Activated naive CD4-positive, alpha-beta T cell (primary cell): ENCODE measurements around the gene HDAC4.

Source experiments
- DNase-seq, 4 experiments: peaks; one replicate each; lab custom pipeline; 2025; lab: John Stamatoyannopoulos, UW

The HDAC4 gene

GRCh38 chr2:239397931-239398471 is 2.8 kb downstream of the HDAC4 start:
- DNase-seq = no peak

DNA sequence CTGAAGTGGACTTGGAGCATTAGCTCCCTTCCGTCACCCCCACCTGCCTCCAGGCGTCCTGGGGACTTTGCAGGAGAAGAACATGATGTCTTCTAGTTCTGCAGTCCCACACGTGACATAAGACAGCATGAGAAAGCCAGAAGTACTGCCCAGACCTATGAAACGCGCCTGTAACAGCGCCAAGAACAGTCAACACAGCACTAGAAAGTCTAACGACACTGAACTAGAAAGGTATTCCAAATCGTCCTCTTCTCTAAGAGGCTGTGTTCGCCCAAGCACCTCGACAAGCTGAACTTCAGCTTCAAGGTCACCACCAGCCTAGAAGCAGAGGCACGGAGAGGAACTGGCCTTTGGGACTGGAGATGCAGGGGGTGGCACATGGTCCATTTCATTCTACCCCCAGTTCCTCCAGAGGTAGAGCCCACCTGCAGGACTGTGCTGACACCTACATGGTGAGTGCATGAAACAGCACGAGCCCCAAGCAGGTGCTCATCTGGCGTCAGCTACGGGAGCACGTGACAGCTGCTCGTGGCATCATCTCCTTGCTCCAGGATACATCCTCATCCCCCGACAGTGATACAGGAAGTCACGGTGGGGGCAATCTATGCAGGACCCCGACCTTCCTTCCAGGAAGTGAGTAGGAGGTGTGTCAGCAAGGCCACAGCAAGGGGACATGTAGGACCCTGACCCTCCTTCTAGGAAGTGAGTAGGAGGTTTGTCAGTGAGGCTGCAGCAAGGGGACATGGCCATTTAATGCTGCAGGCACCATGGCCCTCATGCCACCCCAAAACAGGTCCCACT is 3.7 kb downstream of the HDAC4 start:
- DNase-seq = peak in 1 of 4 experiments; percentile 36

- DNase-seq = no peak
Measured at GRCh38 chr2:239395524-239395923, 5.3 kb downstream of the HDAC4 start.

- no peak for DNase-seq
Measured at GRCh38 chr2:239394978-239395377, 5.8 kb downstream of the HDAC4 start.

GRCh38 chr2:239394346-239394945 is 6.4 kb downstream of the HDAC4 start:
- no peak for DNase-seq

GRCh38 chr2:239393941-239394340 is 6.9 kb downstream of the HDAC4 start:
- DNase-seq = no peak

- no peak for DNase-seq
Measured at GRCh38 chr2:239393388-239393940, 7.4 kb downstream of the HDAC4 start.

- no peak for DNase-seq
Measured at GRCh38 chr2:239392688-239393387, 8.0 kb downstream of the HDAC4 start.

DNA sequence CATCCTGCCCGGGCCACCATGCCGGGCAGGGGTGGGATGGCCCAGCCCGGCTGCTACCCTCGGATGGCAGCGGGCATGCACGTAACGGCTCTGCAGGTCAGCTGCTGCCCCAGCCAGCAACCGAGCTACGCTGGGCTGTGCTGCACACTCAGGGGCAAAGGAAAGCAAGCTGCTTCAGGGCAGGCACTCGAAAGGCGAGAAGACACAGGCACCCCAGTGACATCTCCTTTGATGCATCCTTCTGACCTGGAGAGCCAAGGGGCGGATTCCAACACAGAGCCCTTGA is 8.8 kb downstream of the HDAC4 start:
- no peak for DNase-seq

DNA sequence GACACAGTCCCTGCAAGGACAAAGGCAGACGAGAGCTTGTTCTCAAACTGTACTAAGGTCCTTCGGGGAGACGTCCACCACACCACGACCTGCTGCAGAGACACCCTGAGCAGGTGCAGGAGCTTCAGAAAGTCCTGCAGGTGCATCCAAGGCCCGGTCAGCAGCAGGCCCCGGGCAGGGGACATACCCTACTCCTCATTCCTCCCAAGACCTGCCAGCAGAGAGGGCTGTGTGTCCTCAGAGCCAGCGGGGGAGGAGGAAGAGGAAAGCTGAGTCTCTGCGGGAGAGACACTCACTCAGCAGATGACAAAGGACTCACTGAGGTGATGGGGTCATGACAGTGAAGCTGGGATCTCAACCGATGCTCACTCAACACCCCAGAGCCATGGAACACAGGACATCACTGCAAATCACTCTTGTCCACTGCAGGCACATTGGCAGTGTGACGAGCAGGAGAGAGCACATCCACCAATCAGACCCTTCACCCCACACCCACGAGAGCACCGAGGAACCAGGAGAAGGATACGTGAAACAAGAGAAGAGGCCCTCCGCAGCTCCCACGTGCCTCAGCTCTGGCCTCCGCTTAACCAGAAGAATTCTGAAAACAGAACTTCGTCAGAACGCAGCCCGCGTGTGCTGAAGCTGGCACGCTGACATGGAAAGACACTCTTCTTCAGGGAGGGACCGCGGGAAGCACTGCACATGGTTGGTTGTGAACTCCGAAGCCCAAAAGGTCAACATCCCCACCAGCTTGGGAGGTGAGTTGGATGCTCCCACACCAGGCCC is 9.3 kb downstream of the HDAC4 start:
- DNase-seq = no peak

GRCh38 chr2:239390546-239391285 is 10.1 kb downstream of the HDAC4 start:
- no peak for DNase-seq

DNA sequence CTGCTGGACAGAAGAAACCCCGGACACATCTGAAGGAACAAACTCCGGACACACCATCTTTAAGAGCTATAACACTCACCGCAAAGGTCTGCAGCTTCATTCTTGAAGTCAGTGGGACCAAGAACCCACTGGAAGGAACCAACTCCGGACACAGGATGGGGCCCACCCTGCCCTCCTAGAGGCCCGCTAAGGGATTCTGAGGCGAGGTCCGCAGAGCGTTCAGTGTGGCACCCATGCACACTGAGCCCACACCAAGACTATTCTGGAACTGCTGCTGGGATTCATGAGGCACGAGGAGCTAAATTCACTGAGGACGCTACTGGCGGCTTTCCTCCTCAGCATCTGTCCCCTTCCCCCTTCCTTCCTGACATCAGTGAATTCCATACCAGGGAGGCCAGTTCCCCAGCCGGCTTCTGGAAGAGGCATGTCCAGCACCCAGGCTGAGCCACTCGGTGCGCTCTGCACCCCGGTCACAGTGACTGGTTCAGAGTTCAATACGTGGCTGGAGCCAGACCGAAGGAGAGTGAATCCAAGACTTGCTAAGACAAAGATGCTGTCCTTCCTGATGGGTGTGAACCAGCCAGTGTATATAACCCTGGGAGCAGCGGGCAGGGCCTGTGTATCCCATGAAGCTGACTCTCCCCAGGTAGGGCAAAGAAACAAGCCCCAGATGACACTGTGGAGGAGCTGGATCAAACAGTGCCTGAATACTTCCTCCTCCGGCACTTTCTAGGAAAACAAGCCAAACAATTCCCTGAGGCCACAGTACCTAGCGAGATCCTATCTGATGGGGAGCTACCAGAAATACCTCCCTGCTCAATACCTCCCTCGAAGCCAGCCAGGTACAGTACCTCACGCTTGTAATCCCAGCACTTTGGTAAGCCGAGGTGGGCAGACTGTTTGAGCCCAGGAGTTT is 11.1 kb downstream of the HDAC4 start:
- no peak for DNase-seq

DNA sequence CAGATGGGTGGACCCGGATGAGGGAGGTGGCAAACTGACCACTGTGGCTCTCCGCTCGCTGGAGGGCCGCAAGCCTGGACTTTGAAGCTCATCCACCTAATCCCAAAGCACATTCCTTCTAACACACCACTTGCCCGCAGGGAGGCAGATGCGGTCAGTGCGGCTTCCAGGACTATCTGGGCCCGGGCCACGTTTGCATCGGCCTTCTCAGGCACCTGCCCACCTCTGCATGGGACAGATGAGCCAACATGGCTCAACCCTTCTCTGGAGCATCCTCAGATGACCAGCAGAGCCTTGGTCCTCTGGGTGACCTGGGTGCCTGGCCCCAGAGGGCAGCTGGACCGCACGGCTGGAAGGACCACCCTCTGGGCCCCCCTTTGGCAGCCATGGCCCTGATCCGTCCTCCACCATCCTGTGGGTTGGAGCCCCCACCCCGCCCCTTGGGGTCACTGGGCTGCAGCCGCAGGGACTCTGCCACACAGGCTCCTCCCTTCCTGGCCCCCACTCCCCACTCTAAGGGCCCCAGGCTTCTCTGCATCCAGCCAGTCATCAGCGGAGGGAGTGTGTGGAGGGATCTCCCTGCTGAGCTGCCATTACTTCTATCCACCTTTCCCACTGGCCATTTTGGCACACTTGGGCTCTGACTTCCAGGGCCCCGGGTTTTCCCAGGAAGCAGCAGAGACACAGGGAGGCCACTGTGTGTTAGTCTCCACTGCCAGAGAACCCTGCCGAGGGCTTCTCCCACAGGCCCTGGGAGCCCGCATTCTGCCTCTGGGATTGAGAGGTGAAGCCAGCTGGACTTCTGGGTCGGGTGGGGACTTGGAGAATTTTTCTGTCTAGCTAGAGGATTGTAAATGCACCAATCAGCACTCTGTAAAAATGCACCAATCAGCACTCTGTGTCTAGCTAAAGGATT is 12.3 kb downstream of the HDAC4 start:
- DNase-seq = no peak

DNA sequence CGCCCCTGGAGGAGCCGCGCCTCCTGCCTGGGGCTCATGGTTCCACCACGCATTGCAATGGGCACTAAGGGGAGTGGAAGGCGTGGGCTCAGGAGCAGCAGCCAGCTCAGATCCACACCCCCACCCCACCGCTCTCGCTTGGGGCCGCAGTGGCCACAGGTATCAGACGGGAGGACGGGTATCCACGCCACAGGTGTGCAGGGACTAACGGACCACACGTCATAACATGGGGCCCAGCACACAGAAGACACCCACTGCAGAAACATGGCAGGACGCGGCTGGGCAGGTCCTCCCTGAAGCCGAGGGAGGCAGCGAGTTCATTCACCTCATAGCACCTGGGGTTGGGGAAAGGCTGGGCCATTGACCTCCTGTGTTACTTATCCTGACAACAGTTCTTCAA is 13.0 kb downstream of the HDAC4 start:
- no peak for DNase-seq

DNA sequence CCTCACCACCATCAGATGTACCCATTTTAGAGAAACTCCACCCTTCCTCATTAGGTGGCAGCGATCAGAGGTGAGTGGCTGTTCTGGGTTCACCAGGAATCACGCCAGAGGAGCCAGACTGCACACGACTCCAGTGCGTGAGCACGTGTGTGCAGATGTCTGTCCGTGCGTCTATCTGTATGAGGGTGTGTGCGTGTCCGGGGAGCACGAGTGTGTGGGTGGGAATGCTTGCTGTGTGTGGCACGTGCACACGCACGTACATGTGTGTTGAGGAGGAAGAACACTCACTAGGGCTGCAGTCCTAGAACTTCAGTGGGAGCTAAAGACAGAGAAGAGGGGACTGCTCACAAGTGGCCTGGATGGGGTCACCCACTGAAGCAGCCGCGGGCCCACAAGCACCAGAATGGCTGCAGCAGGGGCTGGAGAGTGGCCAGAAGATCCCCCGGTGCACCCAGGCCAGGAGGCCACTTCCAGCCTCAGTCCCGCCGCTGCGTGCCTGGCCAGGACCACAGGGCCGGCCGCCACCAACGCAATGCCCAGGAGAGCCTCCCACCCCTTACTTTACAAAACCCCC is 13.9 kb downstream of the HDAC4 start:
- no peak for DNase-seq

DNA sequence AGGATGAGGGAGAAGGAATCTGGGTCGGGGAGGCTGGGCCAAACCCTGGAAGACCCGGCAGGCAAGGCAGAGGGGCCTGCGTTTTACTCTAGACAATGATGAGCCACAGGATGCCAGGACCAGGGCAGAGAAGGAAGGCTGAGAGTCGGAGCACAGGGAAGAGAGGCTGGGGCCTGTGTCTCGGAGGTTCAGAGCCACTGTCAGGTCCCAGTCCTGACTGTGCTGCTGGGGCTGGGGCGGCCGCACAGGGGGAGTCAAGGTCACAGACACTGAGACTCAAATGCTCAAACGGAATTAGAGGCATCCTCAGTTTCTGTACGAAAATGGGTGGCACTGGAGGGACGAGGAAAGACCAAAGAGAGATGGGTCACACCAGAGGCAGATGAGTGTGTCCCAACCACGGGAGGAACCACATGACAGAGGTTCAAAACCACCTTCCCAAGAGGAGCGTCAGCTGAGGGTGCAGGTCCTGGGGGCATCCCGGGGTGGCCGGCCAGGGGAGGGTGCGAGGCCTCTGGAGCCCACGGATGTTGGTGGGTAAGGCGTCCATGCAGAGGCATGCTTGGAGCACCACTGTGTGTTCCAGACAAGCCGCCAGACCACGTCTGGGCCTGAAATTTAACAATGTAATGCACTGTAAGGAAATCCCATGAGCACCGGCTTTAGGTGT is 14.7 kb downstream of the HDAC4 start:
- DNase-seq = no peak

DNA sequence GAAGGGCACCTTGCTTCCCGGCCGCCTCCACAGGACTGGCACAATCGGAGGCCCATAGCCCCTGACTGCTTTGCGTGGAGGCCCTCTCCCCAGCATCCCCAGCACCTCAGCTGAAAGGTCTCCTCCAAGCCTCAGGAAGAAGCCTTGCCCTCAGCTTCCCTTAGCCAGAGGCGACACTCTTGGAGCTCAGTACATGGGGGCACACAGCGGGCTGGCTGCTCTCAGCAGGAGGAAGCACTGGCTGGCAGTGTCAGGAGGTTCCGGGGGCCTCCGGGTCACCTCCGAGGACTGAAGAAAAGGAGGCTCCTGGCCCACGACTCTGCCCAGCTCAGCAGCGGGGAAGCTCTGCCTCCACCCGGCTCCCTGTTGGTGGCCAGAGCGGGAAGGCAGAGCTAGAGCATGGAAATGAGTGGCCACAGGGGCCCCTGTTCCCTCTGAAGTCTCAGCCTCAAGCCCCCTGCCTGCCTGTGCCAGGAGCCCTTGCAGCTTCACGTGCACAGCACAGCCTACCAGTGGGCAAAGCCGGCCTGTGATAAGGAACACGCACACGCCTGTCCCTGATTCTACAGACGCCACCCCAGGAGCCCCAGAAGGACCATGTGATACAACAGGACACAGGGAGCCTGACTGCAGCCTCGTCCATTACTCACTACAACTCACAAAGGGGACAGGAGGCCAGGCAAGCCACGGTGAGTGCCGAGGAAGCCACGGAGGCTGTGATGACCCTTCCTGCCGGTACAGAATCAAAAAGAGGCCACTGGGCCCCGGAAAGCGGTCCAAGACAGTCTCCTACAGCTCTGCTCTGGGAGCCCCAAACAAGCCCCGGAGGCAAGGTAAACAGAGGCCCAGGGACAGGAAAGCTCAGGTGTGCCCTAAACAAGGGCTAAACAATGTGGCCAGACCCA is 15.5 kb downstream of the HDAC4 start:
- DNase-seq = no peak
